KMS-11 (cell line): ENCODE measurements around the gene LIN7C.

Experiments
- H2AFZ ChIP-seq: fragments of 200-600 bp; sonication (generic); 2 replicates; pipeline ENCODE4 v1.6.1; 2016; ENCODE audit warnings: antibody characterized with exemption, mixed run types, low read depth
- H3K27ac ChIP-seq: fragments of 200-600 bp; sonication (generic); 2 replicates; pipeline ENCODE4 v1.6.1; 2016; ENCODE audit warnings: mild to moderate bottlenecking, mixed run types
- H3K27me3 ChIP-seq: fragments of 200-600 bp; sonication (generic); 2 replicates; pipeline ENCODE4 v1.6.1; 2017; ENCODE audit warnings: mild to moderate bottlenecking, low read depth, mixed run types, moderate library complexity; ENCODE audit not compliant: insufficient read depth
- H3K36me3 ChIP-seq: fragments of 200-600 bp; sonication (generic); 2 replicates; pipeline ENCODE4 v1.6.1; 2017; ENCODE audit warnings: mild to moderate bottlenecking, mixed run types; ENCODE audit not compliant: insufficient read depth
- H3K4me1 ChIP-seq: fragments of 200-600 bp; sonication (generic); 2 replicates; pipeline ENCODE4 v1.6.1; 2016; ENCODE audit warnings: mild to moderate bottlenecking, low read depth, mixed run types; ENCODE audit not compliant: poor library complexity, severe bottlenecking
- H3K4me2 ChIP-seq: fragments of 200-600 bp; sonication (generic); 2 replicates; pipeline ENCODE4 v1.7.0; 2016; ENCODE audit warnings: mild to moderate bottlenecking, mixed run types
- H3K4me3 ChIP-seq: fragments of 200-600 bp; sonication (generic); IDR thresholded peaks from 2 replicates; pipeline ENCODE4 v1.6.1; 2017; ENCODE audit warnings: low read depth, low read length, mixed read lengths; ENCODE audit not compliant: insufficient read depth
- H3K79me2 ChIP-seq: fragments of 200-600 bp; sonication (generic); 2 replicates; pipeline ENCODE4 v1.6.1; 2016; ENCODE audit warnings: low read depth, mixed run types; ENCODE audit not compliant: insufficient read depth
- H3K9ac ChIP-seq: fragments of 200-600 bp; sonication (generic); 2 replicates; pipeline ENCODE4 v1.6.1; 2016; ENCODE audit warnings: mild to moderate bottlenecking, mixed run types
- H4K20me1 ChIP-seq: fragments of 200-600 bp; sonication (generic); 2 replicates; pipeline ENCODE4 v1.6.1; 2016; ENCODE audit warnings: mild to moderate bottlenecking, mixed run types; ENCODE audit not compliant: insufficient read depth
- CTCF ChIP-seq: fragments of 200-600 bp; sonication (generic); conservative IDR thresholded peaks from 2 replicates; pipeline ENCODE4 v1.6.1; 2017; ENCODE audit warnings: low read depth, mild to moderate bottlenecking, antibody characterized with exemption, low read length, moderate library complexity, mixed read lengths

The LIN7C gene

GRCh38 chr11:27473017-27473406, 33.6 kb downstream of the LIN7C start:
- no peak overlapping the region for H3K27ac ChIP-seq
- no peak overlapping the region for H3K4me3 ChIP-seq
- peaks cover 15% of the 10 kb centered on the region; the same call in 1 of the 2 replicates for H3K79me2 ChIP-seq
- no peak overlapping the region for H3K9ac ChIP-seq
- no peaks in the 10 kb centered on the region for H3K36me3 ChIP-seq
- H3K4me1 ChIP-seq: peaks cover 17% of the 10 kb centered on the region
- no peaks in the 10 kb centered on the region for H4K20me1 ChIP-seq
- H3K27me3 ChIP-seq: no peaks in the 10 kb centered on the region
- no peak overlapping the region for H2AFZ ChIP-seq
- H3K4me2 ChIP-seq: no peak overlapping the region
- TF ChIP-seq CTCF: no peak

- peaks cover 17% of the 10 kb centered on the region for H3K4me1 ChIP-seq
- H4K20me1 ChIP-seq: no peaks in the 10 kb centered on the region
- H3K27ac ChIP-seq: no peak within 1 kb of the TSS
- H3K79me2 ChIP-seq: peaks cover 15% of the 10 kb centered on the region; the same call in 1 of the 2 replicates
- peak within 1 kb of the TSS; percentile 51; the same call in 1 of the 2 replicates for H3K9ac ChIP-seq
- peak within 1 kb of the TSS; percentile 31 for H3K4me3 ChIP-seq
- peak within 1 kb of the TSS; percentile 87 for H3K4me2 ChIP-seq
- no peaks in the 10 kb centered on the region for H3K36me3 ChIP-seq
- H2AFZ ChIP-seq: peak within 1 kb of the TSS; percentile 86
- no peaks in the 10 kb centered on the region for H3K27me3 ChIP-seq
- no peak for TF ChIP-seq CTCF
These were observed 34.1 kb downstream of the LIN7C start, which contains the start of gene LGR4 for GRCh38 chr11:27472398-27473016. Gene LGR4 (minus strand): TSS chr11:27472790. CDS start chr11:27472302, 488 bp downstream.

GRCh38 chr11:27471589-27472397, 34.8 kb downstream of the LIN7C start:
- no peak for TF ChIP-seq CTCF
- Histone ChIP-seq H2AFZ (peak overlapping the region; percentile 86), H3K9ac (peak overlapping the region; percentile 51; the same call in 1 of the 2 replicates), H3K36me3 (no peaks in the 10 kb centered on the region), H3K27ac (no peak overlapping the region), H3K4me3 (peak overlapping the region; percentile 31), H4K20me1 (no peaks in the 10 kb centered on the region), H3K79me2 (peaks cover 20% of the 10 kb centered on the region; the same call in 1 of the 2 replicates), H3K4me1 (peaks cover 17% of the 10 kb centered on the region), H3K4me2 (peak overlapping the region; percentile 87), H3K27me3 (no peaks in the 10 kb centered on the region)

GRCh38 chr11:27470826-27471588, 35.6 kb downstream of the LIN7C start:
- Histone ChIP-seq H3K27me3 (no peaks in the 10 kb centered on the region), H3K4me2 (peak overlapping the region; percentile 87), H3K27ac (no peak overlapping the region), H3K9ac (peak overlapping the region; percentile 42; the same call in 1 of the 2 replicates), H3K36me3 (no peaks in the 10 kb centered on the region), H3K79me2 (peaks cover 25% of the 10 kb centered on the region; the same call in 1 of the 2 replicates), H2AFZ (peak overlapping the region; percentile 73), H3K4me1 (peaks cover 17% of the 10 kb centered on the region), H4K20me1 (no peaks in the 10 kb centered on the region), H3K4me3 (peak overlapping the region; percentile 31)
- TF ChIP-seq CTCF: no peak
